ENCODE data around the gene SIGLEC10.

The SIGLEC10 gene

GRCh38 chr19:51365211-51365964 is 52.1 kb downstream of the SIGLEC10 start:
- H3K27me3 ChIP-seq (replicated peaks), result no peaks in the 10 kb centered on the region
- peak overlapping the region; percentile 87 for H3K4me3 ChIP-seq (ENCODE audit: low read depth, low read length)
- in situ Hi-C loops (cut with HindIII; ENCODE audit: low pct_ligation_motif_present, low sequenced_read_pairs), result no loop called here
- H3K27ac ChIP-seq, result peak overlapping the region; percentile 85
- peak; percentile 29 for DNase-seq
- H3K36me3 ChIP-seq (replicated peaks), result no peaks in the 10 kb centered on the region
- TF ChIP-seq, protein P1, sequence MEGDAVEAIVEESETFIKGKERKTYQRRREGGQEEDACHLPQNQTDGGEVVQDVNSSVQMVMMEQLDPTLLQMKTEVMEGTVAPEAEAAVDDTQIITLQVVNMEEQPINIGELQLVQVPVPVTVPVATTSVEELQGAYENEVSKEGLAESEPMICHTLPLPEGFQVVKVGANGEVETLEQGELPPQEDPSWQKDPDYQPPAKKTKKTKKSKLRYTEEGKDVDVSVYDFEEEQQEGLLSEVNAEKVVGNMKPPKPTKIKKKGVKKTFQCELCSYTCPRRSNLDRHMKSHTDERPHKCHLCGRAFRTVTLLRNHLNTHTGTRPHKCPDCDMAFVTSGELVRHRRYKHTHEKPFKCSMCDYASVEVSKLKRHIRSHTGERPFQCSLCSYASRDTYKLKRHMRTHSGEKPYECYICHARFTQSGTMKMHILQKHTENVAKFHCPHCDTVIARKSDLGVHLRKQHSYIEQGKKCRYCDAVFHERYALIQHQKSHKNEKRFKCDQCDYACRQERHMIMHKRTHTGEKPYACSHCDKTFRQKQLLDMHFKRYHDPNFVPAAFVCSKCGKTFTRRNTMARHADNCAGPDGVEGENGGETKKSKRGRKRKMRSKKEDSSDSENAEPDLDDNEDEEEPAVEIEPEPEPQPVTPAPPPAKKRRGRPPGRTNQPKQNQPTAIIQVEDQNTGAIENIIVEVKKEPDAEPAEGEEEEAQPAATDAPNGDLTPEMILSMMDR (IDR thresholded peaks at IDR 0.05; ENCODE audit: low read depth, low read length, missing control alignments), result peak; percentile 31

GRCh38 chr19:51364200-51365106 is 53.0 kb downstream of the SIGLEC10 start:
- H3K4me3 ChIP-seq (ENCODE audit: low read depth, low read length), result no peak overlapping the region
- DNase-seq, result no peak

GRCh38 chr19:51361239-51361638 is 56.2 kb downstream of the SIGLEC10 start:
- in situ Hi-C loops (cut with HindIII; ENCODE audit: low pct_ligation_motif_present, low sequenced_read_pairs), result no loop called here
- Histone ChIP-seq H3K27ac (no peak overlapping the region), H3K4me3 (ENCODE audit: low read depth, low read length) (no peak overlapping the region), H3K36me3 (replicated peaks) (no peaks in the 10 kb centered on the region), H3K27me3 (replicated peaks) (no peaks in the 10 kb centered on the region)
- TF ChIP-seq, protein P1 (IDR thresholded peaks at IDR 0.05; ENCODE audit: low read depth, low read length, missing control alignments), result no peak
- no peak for DNase-seq

More at GRCh38 chr19:51364200-51365106, 53.0 kb downstream of the SIGLEC10 start:
- no peaks in the 10 kb centered on the region for H3K27me3 ChIP-seq (replicated peaks)
- TF ChIP-seq, protein P1 (IDR thresholded peaks at IDR 0.05; ENCODE audit: low read depth, low read length, missing control alignments), result no peak
- H3K36me3 ChIP-seq (replicated peaks), result no peaks in the 10 kb centered on the region
- in situ Hi-C loops (cut with HindIII; ENCODE audit: low pct_ligation_motif_present, low sequenced_read_pairs), result no loop called here
- H3K27ac ChIP-seq, result no peak overlapping the region

All from brain microvascular endothelial cell (primary cell).